ENCODE measurements around the gene ADGB.
"Not testable (repeated sequence)": the region's sequence is repeated elsewhere in the genome, so short reads cannot be mapped to it uniquely, and the experiment has no call there.

The ADGB gene

GRCh38 chr6:146598772-146599405 lies at the start of gene ADGB:
ADGB (plus strand) TSS chr6:146598972; CDS start chr6:146599041, 69 bp downstream.
- DNase-seq: no peak

DNA sequence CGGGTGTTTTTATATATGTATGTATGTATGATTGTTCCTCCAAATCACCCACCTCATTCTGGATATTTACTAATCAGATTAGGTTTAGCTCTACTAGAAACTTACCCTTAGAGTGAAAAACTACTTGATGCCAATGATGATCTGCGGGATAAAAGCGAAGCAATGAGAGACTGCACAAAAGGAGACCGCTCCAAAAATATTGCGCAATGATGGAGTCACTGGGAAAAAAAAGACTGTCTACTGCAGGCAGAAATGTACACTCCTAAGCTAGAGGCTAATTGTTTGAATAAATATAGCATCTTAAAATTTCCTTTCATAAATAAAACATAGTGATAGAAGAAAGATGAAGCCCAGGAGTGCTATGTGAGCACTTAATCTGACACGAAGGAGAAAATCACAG lies 47.9 kb upstream of the ADGB start:
- no peak for DNase-seq

- DNase-seq: no peak
Observed at GRCh38 chr6:146551545-146551944, 47.2 kb upstream of the ADGB start.

DNA sequence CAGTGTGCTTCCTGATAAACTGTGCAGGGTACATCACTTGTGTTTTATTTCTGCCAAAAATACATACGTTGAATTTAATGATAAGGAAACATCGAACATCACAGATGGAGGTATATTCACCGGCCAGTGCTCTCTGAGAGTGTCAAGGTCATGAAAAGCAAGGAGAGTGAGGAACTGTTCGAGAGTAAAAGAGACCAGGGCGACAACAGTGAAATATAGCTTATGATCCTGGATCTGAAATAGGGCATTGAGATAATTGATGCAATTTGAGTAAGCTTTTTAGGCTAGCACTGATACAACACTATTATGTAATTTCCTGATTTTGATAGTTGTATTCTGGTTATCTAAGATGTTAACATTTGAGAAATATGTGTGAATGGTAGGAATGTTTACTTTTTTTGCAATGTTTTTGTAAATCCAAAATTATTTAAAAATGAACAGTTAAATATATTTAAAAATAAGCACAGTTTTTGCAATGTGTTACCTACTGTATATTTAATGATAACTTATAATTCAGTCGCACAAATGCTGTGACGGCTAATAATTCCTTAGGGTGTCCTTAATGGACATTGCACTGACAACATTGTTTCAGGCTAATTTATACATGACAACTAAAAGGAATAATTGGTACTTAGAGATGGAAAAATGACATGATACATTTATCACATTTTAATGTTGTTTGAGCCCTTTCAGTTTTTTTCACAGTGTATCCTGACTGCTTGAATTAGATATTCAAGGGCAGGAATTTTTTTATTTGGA lies 45.2 kb upstream of the ADGB start:
- DNase-seq: no peak

- DNase-seq: no peak
Observed at GRCh38 chr6:146560607-146561006, 38.2 kb upstream of the ADGB start.

GRCh38 chr6:146566661-146567060 lies 32.1 kb upstream of the ADGB start:
- DNase-seq: not testable (repeated sequence)

GRCh38 chr6:146568619-146569018 lies 30.2 kb upstream of the ADGB start:
- DNase-seq: not testable (repeated sequence)

GRCh38 chr6:146574211-146574610 lies 24.6 kb upstream of the ADGB start:
- DNase-seq: no peak

GRCh38 chr6:146578054-146578453 lies 20.7 kb upstream of the ADGB start:
- DNase-seq: no peak

GRCh38 chr6:146581968-146582367 lies 16.8 kb upstream of the ADGB start:
- no peak for DNase-seq

DNA sequence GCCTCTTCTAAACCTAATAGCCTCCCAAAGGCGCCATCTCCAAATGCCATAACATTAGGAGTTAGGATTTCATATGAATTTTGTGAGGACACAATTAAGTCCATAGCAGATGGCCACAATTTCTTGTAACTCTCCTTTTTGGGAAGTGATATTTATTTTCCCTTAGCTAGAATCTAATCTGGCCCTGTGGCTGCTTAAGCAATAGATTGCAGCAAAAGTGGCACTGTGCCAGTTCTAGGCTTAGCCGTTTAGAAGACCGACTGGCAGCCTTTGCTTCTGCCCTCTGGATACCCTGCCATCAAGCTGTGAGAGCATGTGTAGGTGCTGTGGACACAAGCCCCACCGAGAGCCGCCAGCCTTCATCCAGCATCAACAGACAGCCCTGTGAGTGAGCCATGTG lies 15.9 kb upstream of the ADGB start:
- no peak for DNase-seq

GRCh38 chr6:146583966-146584365 lies 14.8 kb upstream of the ADGB start:
- no peak for DNase-seq

DNA sequence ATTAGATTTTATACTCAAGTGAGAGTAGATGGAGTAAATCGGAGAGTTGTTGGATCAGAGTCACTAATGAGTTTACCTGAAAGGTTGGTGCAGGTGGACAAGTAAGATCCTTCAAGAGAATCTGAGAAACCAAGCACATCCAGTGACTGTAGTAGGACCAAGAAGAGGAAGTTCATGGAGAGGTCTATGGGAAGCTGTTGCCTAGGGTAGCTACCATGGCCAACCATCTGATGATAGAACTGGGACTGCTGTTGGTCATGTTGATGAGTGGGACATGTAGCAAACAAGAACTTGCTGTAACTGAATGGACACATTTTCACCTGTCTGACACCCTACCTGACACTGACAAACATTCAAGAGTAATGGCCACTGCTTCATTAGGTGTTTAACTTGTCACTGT lies 11.3 kb upstream of the ADGB start:
- DNase-seq: no peak

DNA sequence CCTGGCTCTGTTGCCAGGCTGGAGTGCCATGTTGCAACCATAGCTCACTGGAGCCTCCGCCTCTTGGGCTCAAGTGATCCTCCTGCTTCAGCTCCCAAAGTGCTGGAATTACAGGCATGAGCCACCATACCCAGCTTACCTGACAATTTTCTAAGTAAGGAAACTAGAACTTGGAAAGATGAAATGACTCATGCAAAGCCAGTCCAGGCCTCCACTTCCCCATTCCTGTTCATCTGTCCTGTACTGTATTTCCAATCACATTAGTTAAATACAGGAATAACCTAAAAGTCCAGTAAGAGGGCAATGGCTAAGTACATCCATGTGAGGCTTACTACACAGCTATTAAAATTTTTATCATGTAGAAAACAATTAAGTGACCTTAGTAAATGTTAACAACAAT lies 8.3 kb upstream of the ADGB start:
- no peak for DNase-seq

DNA sequence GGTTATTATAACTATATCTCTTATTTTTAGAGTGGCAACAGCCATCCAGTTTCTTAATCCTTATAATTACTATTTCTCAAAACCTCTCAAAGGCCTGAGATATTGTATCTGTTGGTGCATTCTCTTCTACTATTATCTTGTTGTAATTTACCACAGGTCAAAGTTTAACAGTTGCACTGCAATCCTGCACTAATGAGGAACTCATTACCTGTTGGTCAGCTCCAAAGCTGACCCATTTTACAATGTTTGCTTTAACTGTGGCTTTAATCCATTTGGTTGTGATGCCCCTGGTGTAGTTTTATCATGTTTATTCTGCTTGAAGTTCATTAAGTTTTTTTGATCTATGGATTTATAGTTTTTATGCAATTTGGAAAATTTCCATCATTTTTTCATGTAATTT lies 6.3 kb upstream of the ADGB start:
- DNase-seq: no peak

DNA sequence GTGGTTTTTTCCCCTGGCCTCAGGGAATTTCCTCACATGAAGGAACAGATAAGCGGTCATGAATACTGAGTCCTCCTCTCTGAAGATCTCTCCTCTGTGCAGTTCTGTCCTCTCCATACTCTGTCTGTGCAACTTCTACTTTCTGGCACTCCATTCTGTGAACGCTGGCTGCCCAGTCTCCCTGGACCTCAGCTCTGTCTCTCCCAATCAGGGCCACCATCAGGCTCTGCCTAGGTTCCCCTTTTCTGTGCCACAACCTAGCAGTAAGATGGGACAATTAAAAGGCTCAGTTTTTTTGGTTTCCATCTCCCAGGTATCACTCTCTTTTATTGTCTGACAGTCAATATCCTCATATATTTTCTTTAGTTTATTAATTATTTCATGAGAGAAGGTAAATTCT lies 4.8 kb upstream of the ADGB start:
- DNase-seq: no peak

DNA sequence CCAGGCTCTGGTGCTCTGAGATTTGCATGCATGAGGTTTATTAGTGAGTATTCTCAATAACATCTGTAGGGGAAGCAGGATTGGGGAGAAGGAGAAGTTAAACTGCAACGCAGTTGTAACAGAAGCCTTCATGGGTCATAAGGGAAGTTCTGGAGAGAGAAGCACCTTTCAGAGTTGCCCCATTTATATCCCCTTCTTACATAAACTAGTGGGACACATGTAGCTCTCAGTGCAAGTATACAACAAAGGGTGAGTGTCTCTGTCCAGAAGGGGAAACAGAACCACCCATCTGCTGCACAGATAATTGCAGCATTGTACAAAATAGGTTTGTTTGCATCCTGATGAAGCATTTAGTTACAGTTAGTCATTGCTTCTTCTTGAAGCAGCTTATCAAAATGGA lies 4.3 kb upstream of the ADGB start:
- no peak for DNase-seq

GRCh38 chr6:146595972-146596731 lies 2.6 kb upstream of the ADGB start:
- DNase-seq: no peak

GRCh38 chr6:146601352-146601751 lies 2.6 kb downstream of the ADGB start:
- DNase-seq: no peak

DNA sequence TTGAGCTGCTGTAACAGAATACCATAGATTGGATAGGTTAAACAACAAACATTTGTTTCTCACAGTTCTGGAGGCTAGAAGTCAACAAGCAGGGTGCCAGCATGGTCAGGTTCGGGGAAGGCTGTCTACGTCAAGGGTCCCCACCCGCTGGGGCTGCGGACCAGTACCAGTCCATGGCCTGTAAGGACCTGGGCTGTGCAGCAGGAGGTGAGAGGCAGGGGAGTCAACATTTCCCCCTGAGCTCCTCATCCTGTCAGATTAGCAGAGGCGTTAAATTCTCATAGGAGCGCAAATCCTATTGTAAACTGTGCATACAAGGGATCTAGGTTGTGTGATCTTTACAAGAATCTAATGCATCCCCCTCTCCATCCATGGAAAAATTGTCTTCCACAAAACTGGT lies 3.8 kb downstream of the ADGB start:
- no peak for DNase-seq

DNA sequence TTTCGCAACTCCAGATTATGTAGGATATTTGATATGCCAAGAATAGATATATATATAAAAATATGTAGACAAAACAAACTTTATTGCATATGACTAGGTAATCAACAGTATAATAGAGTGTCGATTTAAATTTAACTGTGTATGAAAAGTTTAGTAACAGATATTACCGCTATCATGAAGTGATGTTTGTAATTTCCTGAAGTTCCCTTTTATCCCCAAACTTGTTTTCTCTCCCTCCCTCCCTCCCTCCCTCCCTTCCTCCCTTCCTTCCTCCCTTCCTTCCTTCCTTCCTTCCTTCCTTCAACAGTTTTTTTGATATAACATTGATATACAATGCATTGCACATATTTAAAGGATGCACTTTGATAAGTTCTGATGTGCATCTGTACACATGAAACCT lies 15.2 kb downstream of the ADGB start:
- no peak for DNase-seq

DNA sequence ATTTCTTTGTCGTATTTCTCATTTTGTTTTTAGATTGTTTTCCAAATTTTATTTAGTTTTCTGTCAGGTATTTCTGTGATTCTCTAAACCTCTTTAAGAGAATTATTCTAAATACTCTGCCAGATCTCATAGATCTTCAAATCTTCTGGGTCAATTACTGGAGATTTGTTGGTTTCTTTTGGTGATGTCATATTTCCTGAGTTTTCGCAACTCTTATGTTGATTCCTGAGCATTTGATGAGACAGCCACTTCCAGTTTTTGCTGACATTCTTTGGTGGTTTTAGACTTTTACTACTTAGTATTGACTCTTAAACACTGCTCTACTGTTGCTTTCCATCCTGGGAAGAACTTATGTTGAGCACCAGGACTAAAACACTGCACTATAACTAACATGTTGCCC lies 21.9 kb downstream of the ADGB start:
- DNase-seq: no peak

DNA sequence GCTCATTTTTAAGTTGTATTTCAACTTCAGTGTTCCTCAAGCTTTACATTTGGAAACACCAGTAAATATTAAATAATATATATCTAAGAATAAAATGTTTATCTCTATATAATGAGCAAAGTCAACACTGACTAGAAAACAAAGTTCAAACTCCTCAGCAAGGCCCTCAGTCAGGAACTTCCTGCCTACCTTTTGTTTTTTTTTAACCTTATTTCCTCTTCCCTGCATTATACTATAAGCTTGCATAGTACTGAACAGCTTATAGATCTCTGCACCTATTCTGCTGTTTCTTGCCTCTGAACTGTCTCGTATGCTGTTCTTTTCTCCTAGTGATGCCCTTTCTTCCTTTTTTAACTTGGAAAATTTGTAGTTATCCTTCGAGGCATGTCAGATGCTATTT lies 29.6 kb downstream of the ADGB start:
- DNase-seq: no peak

DNA sequence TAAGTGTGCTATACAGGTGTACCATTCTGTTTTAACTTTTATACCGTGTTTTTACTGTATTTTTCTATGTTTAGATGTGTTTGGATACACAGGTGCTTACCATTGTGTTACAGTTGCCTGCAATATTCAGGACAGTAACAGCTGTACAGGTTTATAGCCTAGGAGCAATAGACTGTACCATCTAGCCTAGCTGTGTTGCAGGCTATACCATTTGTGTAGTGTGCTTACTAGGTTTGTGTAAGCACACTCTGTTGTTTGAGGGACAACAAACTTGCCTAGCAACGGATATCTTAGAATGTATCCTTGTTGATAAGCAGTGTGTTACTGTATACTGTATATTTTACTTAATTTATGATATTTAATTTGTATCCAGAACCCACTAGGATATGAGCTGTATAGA lies 35.2 kb downstream of the ADGB start:
- DNase-seq: no peak
